ENCODE measurements around the gene TACC2. TPM values are rescaled to one million over a fixed set of nuclear protein-coding genes. Genes with fewer than 3 reads are reported as not detected.

TACC2 gene
- total RNA-seq, 1 donor from 2014 or later: 10.7 TPM

DNA sequence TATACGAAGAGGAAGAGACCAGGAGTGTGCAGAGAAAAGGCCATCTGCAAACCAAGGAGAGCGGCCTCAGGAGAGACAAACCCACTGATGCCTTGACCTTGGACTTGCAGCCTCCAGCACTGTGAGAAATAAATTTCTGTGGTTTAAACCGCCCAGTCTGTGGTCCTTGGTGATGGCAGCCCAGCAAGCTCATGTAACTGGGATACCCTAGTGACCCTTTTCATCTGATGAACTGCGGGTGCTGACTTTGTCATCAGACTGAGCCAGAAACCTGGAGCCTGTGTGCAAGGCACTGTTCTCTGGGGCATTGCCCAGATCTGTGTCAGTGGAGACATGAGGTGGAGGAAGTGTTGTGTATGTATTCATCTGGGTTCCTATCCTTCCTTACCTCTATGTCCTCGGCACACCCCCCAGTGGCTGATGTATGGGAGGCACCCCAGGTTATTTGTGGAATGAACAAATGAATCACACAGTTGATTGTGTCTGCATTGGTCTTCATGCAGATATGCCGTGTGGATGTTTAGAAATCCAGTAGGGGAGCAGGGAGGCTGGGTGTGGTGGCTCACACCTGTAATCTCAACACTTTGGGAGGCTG, 217.6 kb downstream of the TACC2 start:
- Histone ChIP-seq H3K36me3 (no peaks in the 10 kb centered on the region), H3K4me1 (peaks cover 7% of the 10 kb centered on the region), H3K9ac (no peak overlapping the region), H3F3A (ENCODE audit: low read depth) (no peaks in the 10 kb centered on the region), H3K79me2 (ENCODE audit: low read depth) (peaks cover 35% of the 10 kb centered on the region), H2AFZ (replicated peaks) (no peak overlapping the region), H3K27me3 (no peaks in the 10 kb centered on the region), H3K4me2 (no peak overlapping the region), H3K9me3 (ENCODE audit: low read depth) (no peaks in the 10 kb centered on the region), H4K20me1 (ENCODE audit: low read depth) (peaks cover 13% of the 10 kb centered on the region), H3K27ac (no peak overlapping the region), H3K4me3 (no peak overlapping the region)
- Mint-ChIP-seq H3K9me3 (peaks cover 3% of the 10 kb centered on the region), H3K4me3 (no peak overlapping the region), H3K36me3 (peaks cover 32% of the 10 kb centered on the region), H3K27me3 (ENCODE audit: insufficient read depth, low read depth) (peaks cover 2% of the 10 kb centered on the region), H3K4me1 (peaks cover 13% of the 10 kb centered on the region), H3K27ac (no peak overlapping the region)
- DNase-seq (ENCODE audit: low spot score): no peak
- TF ChIP-seq EZH2phosphoT487 (IDR thresholded peaks at IDR 0.05): no peak
- TF ChIP-seq, protein P1, sequence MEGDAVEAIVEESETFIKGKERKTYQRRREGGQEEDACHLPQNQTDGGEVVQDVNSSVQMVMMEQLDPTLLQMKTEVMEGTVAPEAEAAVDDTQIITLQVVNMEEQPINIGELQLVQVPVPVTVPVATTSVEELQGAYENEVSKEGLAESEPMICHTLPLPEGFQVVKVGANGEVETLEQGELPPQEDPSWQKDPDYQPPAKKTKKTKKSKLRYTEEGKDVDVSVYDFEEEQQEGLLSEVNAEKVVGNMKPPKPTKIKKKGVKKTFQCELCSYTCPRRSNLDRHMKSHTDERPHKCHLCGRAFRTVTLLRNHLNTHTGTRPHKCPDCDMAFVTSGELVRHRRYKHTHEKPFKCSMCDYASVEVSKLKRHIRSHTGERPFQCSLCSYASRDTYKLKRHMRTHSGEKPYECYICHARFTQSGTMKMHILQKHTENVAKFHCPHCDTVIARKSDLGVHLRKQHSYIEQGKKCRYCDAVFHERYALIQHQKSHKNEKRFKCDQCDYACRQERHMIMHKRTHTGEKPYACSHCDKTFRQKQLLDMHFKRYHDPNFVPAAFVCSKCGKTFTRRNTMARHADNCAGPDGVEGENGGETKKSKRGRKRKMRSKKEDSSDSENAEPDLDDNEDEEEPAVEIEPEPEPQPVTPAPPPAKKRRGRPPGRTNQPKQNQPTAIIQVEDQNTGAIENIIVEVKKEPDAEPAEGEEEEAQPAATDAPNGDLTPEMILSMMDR (IDR thresholded peaks at IDR 0.05): no peak
- no peak for TF ChIP-seq EZH2 (IDR thresholded peaks at IDR 0.05)

DNA sequence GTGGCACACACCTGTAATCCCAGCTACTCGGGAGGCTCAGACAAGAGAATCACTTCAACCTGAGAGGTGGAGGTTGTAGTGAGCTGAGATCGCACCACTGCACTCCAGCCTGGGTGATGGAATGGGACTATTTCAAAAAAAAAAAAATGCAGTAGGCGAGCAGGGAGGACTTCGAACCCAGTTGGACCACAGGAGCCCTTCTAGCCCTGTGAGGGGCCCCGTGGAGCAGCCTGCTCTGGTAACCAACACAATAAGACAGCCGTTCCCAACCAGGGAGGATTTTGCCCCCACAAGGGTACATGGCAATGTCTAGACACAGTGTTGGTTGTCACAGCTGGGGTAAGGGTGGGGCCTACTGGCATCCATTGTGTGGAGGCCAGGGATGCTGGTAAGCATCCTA, 218.2 kb downstream of the TACC2 start:
- H2AFZ ChIP-seq (replicated peaks): no peak overlapping the region
- no peak overlapping the region for H3K9ac ChIP-seq
- TF ChIP-seq, protein P1 (IDR thresholded peaks at IDR 0.05): no peak
- no peak for TF ChIP-seq EZH2 (IDR thresholded peaks at IDR 0.05)
- no peak for TF ChIP-seq EZH2phosphoT487 (IDR thresholded peaks at IDR 0.05)
- Mint-ChIP-seq H3K4me1 (peaks cover 13% of the 10 kb centered on the region), H3K27ac (no peak overlapping the region), H3K36me3 (peaks cover 35% of the 10 kb centered on the region), H3K9me3 (no peaks in the 10 kb centered on the region), H3K4me3 (no peak overlapping the region), H3K27me3 (ENCODE audit: insufficient read depth, low read depth) (peaks cover 2% of the 10 kb centered on the region)
- no peak overlapping the region for H3K4me2 ChIP-seq
- no peaks in the 10 kb centered on the region for H3K9me3 ChIP-seq (ENCODE audit: low read depth)
- peaks cover 13% of the 10 kb centered on the region for H4K20me1 ChIP-seq (ENCODE audit: low read depth)
- no peak overlapping the region for H3K27ac ChIP-seq
- H3F3A ChIP-seq (ENCODE audit: low read depth): no peaks in the 10 kb centered on the region
- peaks cover 7% of the 10 kb centered on the region for H3K4me1 ChIP-seq
- no peak overlapping the region for H3K4me3 ChIP-seq
- no peaks in the 10 kb centered on the region for H3K36me3 ChIP-seq
- H3K79me2 ChIP-seq (ENCODE audit: low read depth): peaks cover 35% of the 10 kb centered on the region
- DNase-seq (ENCODE audit: low spot score): no peak
- H3K27me3 ChIP-seq: no peaks in the 10 kb centered on the region

DNA sequence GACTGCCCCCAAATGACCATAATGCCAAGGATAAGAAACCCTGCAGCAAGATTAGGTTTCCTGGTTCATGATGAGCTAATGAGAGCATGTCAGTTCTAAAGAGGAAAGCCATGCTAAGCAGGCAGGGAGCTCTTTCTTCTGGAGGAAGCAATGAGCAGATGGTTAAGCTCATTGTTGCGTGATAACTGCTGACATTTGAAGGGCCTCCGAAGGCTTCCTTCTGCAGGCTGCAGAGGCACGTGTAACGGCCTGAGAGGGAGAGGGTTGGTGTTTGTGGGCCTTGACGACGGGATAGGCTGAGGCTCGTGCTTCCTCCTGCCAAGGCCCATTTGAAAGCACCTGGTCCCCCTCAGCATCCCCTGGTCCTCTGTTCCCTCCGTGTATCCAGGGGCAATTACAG, 218.6 kb downstream of the TACC2 start:
- Mint-ChIP-seq H3K4me1 (peaks cover 13% of the 10 kb centered on the region), H3K27me3 (ENCODE audit: insufficient read depth, low read depth) (peaks cover 2% of the 10 kb centered on the region), H3K27ac (no peak overlapping the region), H3K9me3 (no peaks in the 10 kb centered on the region), H3K4me3 (no peak overlapping the region), H3K36me3 (peaks cover 38% of the 10 kb centered on the region)
- no peak for TF ChIP-seq EZH2 (IDR thresholded peaks at IDR 0.05)
- TF ChIP-seq EZH2phosphoT487 (IDR thresholded peaks at IDR 0.05): no peak
- TF ChIP-seq, protein P1 (IDR thresholded peaks at IDR 0.05): no peak
- H2AFZ ChIP-seq (replicated peaks): no peak overlapping the region
- no peaks in the 10 kb centered on the region for H3K9me3 ChIP-seq (ENCODE audit: low read depth)
- H4K20me1 ChIP-seq (ENCODE audit: low read depth): peaks cover 13% of the 10 kb centered on the region
- no peak overlapping the region for H3K4me3 ChIP-seq
- H3K36me3 ChIP-seq: no peaks in the 10 kb centered on the region
- H3K79me2 ChIP-seq (ENCODE audit: low read depth): peaks cover 35% of the 10 kb centered on the region
- H3K4me2 ChIP-seq: no peak overlapping the region
- no peaks in the 10 kb centered on the region for H3F3A ChIP-seq (ENCODE audit: low read depth)
- peaks cover 7% of the 10 kb centered on the region for H3K4me1 ChIP-seq
- H3K27me3 ChIP-seq: no peaks in the 10 kb centered on the region
- H3K27ac ChIP-seq: no peak overlapping the region
- no peak for DNase-seq (ENCODE audit: low spot score)
- H3K9ac ChIP-seq: no peak overlapping the region
